Mesendoderm (in vitro differentiated cells): ENCODE data around the gene ABHD14A.
A peak's percentile ranks its signal among the peaks of the same experiment; 100 is the strongest.

ENCODE experiments used
- DNase-seq: peaks from one replicate; pipeline ENCODE4 v3.0.0; 2013
- H2AK5ac ChIP-seq: 2 replicates; pipeline ENCODE4 v1.6.1; 2013; ENCODE audit warnings: low read length, inconsistent platforms
- H2BK120ac ChIP-seq: 2 replicates; pipeline ENCODE4 v1.6.1; 2013; ENCODE audit warnings: low read depth, mild to moderate bottlenecking, low read length, moderate library complexity, mixed read lengths
- H2BK15ac ChIP-seq: replicated peaks from 2 replicates; pipeline ENCODE4 v1.6.1; 2013; ENCODE audit warnings: low read depth, mild to moderate bottlenecking, moderate library complexity
- H2BK5ac ChIP-seq: 2 replicates; pipeline ENCODE4 v1.6.1; 2013; ENCODE audit warnings: low read length, inconsistent platforms
- H3K18ac ChIP-seq: 2 replicates; pipeline ENCODE4 v1.6.1; 2013; ENCODE audit warnings: mild to moderate bottlenecking, low read length, mixed read lengths
- H3K23ac ChIP-seq: one replicate; pipeline ENCODE4 v1.6.1; 2013; ENCODE audit warnings: low read length
- H3K27ac ChIP-seq: 2 replicates; pipeline ENCODE4 v1.5.1; 2013; ENCODE audit warnings: low read depth, mild to moderate bottlenecking, inconsistent platforms, low read length, moderate library complexity
- H3K27me3 ChIP-seq: 2 replicates; pipeline ENCODE4 v1.6.1; 2013; ENCODE audit warnings: low read length, control low read depth, mild to moderate bottlenecking, inconsistent platforms; ENCODE audit not compliant: insufficient read depth, poor library complexity
- H3K36me3 ChIP-seq: 2 replicates; pipeline ENCODE4 v1.6.1; 2013; ENCODE audit warnings: low read length, inconsistent platforms; ENCODE audit not compliant: control insufficient read depth, insufficient read depth
- H3K4ac ChIP-seq: one replicate; pipeline ENCODE4 v1.6.1; 2013; ENCODE audit warnings: low read depth, mild to moderate bottlenecking, low read length, moderate library complexity
- H3K4me1 ChIP-seq: 2 replicates; pipeline ENCODE4 v1.6.1; 2013; ENCODE audit warnings: low read depth, low read length, inconsistent platforms; ENCODE audit not compliant: control insufficient read depth
- H3K4me2 ChIP-seq: 2 replicates; pipeline ENCODE4 v1.6.1; 2013; ENCODE audit warnings: low read length
- H3K4me3 ChIP-seq: 2 replicates; pipeline ENCODE4 v1.5.1; 2013; ENCODE audit warnings: mild to moderate bottlenecking, low read length
- H3K56ac ChIP-seq: one replicate; pipeline ENCODE4 v1.6.1; 2013; ENCODE audit warnings: low read length
- H3K79me1 ChIP-seq: 2 replicates; pipeline ENCODE4 v1.6.1; 2013; ENCODE audit warnings: low read length, inconsistent platforms
- H3K79me2 ChIP-seq: 2 replicates; pipeline ENCODE4 v1.6.1; 2013; ENCODE audit warnings: mild to moderate bottlenecking, low read length; ENCODE audit not compliant: control insufficient read depth, insufficient read depth
- H3K9ac ChIP-seq: 2 replicates; pipeline ENCODE4 v1.6.1; 2013; ENCODE audit warnings: low read length, inconsistent platforms
- H4K5ac ChIP-seq: one replicate; pipeline ENCODE4 v1.6.1; 2013; ENCODE audit warnings: low read length
- H4K8ac ChIP-seq: one replicate; pipeline ENCODE4 v1.6.1; 2013; ENCODE audit warnings: low read depth, mild to moderate bottlenecking, control low read depth, low read length, moderate library complexity
- WGBS: extraction: QIAGEN DNeasy Blood & Tissue Kit; methylation state at CpG from one replicate; pipeline ENCODE4 v1.1.7; 2013; ENCODE audit warnings: low lambda C conversion rate, missing lambda C conversion rate; ENCODE audit not compliant: insufficient coverage; ENCODE audit errors: extremely low coverage; 5-methylcytosine and 5-hydroxymethylcytosine counted together

Gene ABHD14A

DNA sequence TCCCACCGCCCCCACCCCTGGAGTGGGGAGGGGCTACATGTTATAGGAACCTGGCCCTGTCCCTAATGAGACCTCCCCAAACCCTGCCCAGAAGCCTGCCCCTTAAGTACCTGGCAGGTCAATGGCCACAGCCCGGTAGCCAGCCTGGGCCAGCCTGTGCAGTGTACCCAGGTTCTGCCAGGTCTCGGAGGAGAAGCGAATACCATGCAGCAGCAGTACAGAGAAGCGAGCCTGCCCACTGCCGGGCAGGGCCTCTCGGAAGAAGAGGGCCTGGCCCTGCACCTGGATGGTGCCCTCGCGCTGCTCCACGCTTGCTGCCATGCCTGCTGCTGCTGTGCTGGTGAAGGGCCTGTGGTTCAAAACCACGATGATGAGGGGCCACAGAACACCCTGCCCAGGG lies 3.5 kb upstream of the ABHD14A start:
- H2AK5ac ChIP-seq = no peak overlapping the region
- no peak overlapping the region for H4K5ac ChIP-seq
- H3K36me3 ChIP-seq = no peaks in the 10 kb centered on the region
- no peak overlapping the region for H4K8ac ChIP-seq
- H3K4me2 ChIP-seq = no peak overlapping the region
- H3K4me1 ChIP-seq = peaks cover 16% of the 10 kb centered on the region
- no peak overlapping the region for H3K23ac ChIP-seq
- no peak overlapping the region for H3K27ac ChIP-seq
- H3K18ac ChIP-seq = no peak overlapping the region
- peaks cover 4% of the 10 kb centered on the region for H3K79me1 ChIP-seq
- peaks cover 2% of the 10 kb centered on the region for H3K27me3 ChIP-seq
- H2BK15ac ChIP-seq = no peak overlapping the region
- DNase-seq = no peak
- H3K9ac ChIP-seq = no peak overlapping the region
- no peak overlapping the region for H3K56ac ChIP-seq
- H3K4me3 ChIP-seq = no peak overlapping the region
- no peak overlapping the region for H3K4ac ChIP-seq
- H3K79me2 ChIP-seq = no peaks in the 10 kb centered on the region
- no peak overlapping the region for H2BK5ac ChIP-seq
- no peak overlapping the region for H2BK120ac ChIP-seq
- no CpG with 5 or more reads among the region's 11 CpGs for WGBS

DNA sequence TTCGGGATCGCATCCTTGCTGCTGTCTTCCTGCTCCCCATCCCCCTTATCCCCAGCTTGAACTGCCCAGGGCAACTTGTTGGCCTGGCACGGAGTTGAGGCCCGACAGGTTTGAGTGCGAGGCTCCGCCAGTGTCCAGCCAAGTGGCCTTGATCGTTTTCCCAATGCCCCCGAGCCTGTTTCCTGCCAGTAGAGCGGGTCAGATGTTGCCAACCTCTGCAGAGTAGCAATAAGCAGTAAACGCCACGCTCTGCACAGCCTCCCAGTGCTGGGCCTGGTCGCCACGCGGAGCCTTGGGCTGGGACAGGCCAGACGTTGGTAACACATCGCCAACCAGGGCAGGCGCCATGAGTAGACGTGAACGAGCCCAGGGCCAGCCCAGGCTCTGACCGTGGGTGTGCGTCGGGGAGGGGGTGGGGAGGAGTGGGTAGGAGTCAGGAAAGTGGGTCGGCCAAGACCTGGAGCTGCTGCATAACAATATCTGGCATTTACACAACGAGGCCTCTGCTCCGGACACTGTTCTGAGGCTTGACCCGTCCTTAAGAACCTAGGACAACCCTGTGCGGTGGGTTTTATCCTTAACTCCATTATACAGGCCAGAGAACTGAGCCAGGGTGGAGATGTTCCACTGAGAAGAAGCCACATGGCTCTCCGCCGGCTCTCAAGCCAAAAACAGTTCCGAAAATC lies 444 bp upstream of the ABHD14A start:
- Histone ChIP-seq H3K79me2 (no peaks in the 10 kb centered on the region), H3K27me3 (peaks cover 2% of the 10 kb centered on the region), H3K23ac (no peak overlapping the region), H3K18ac (peak overlapping the region; percentile 34), H4K5ac (peak overlapping the region; percentile 37), H3K4ac (peak overlapping the region; percentile 56), H3K4me3 (no peak overlapping the region), H2BK5ac (no peak overlapping the region), H3K36me3 (no peaks in the 10 kb centered on the region), H3K4me1 (peaks cover 7% of the 10 kb centered on the region), H4K8ac (peak overlapping the region; percentile 69), H2BK15ac (no peak overlapping the region), H2AK5ac (no peak overlapping the region), H3K56ac (peak overlapping the region; percentile 82), H3K79me1 (no peaks in the 10 kb centered on the region), H3K9ac (peak overlapping the region; percentile 63), H3K27ac (no peak overlapping the region), H2BK120ac (no peak overlapping the region), H3K4me2 (peak overlapping the region; percentile 26)
- DNase-seq = no peak
- no CpG with 5 or more reads among the region's 30 CpGs for WGBS

DNA sequence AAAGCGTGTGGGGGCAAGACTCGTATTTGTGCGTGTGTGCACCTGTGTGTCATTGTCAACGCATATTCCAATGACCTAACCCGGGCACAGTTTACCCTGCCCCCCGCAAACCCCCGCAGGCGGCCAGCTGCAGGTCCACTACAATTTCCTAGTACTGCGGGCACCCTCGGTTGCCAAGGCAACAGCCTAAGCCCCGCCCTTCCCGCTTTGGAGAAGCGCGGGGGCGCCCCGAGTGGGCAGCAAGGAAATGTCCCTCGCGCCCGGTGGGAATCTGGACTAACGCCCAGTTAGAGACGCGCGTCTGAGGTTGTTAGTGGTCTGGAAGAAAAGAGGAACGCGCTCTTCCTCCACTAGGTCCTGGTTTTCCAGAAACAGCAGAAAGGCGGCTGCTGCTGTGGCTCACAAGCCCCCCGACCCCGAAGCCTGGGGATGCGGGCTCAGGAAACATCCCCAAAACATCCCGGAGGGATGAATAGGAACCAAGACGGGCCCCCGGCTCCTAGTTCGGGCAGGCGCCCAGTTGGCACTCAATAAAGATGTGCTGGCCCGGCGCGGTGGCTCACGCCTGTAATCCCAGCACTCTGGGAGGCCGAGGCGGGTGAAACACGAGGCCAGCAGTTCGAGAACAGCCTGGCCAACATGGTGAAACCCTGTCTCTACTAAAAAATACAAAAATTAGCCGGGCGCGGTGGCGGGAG lies 1.1 kb downstream of the ABHD14A start:
- no peak overlapping the region for H3K27ac ChIP-seq
- WGBS = no CpG with 5 or more reads among the region's 46 CpGs
- no peaks in the 10 kb centered on the region for H3K36me3 ChIP-seq
- peak; percentile 54 for DNase-seq
- H3K56ac ChIP-seq = no peak overlapping the region
- no peak overlapping the region for H3K4ac ChIP-seq
- no peaks in the 10 kb centered on the region for H3K79me1 ChIP-seq
- no peak overlapping the region for H2AK5ac ChIP-seq
- H4K5ac ChIP-seq = no peak overlapping the region
- no peak overlapping the region for H2BK5ac ChIP-seq
- H3K9ac ChIP-seq = peak overlapping the region; percentile 63
- H3K4me1 ChIP-seq = peaks cover 7% of the 10 kb centered on the region
- H3K4me3 ChIP-seq = no peak overlapping the region
- no peak overlapping the region for H2BK120ac ChIP-seq
- peaks cover 2% of the 10 kb centered on the region for H3K27me3 ChIP-seq
- peak overlapping the region; percentile 49 for H3K4me2 ChIP-seq
- no peak overlapping the region for H2BK15ac ChIP-seq
- H4K8ac ChIP-seq = no peak overlapping the region
- H3K79me2 ChIP-seq = no peaks in the 10 kb centered on the region
- H3K18ac ChIP-seq = no peak overlapping the region
- no peak overlapping the region for H3K23ac ChIP-seq

DNA sequence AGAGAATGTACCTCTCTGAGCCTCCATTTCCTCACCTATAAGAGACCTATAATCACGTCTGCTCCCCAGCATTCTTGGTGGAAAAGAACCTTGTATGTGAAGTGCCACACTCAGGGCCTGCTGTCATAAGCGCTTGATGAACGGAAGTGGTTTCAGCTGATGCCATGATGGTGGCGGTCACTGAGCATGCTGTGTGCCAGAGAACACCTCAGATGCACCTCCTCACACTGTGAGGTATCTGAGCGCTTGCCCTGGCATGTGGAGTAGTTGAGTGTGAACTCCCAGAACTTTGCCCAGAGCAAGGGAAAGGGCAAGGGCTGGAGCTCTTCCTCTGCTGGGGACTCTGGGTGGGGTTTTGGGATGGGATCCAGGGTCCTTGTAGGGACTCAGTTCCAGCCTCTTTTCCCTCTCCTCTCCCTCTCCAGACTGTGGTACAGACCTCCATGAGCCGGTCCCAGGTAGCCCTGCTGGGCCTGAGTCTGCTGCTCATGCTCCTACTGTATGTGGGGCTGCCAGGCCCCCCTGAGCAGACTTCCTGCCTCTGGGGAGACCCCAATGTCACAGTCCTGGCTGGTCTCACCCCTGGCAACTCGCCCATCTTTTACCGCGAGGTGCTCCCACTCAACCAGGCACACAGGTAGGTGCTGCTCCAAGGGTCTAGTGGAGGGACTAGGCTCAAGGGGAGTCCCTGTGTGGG lies 2.7 kb downstream of the ABHD14A start:
- Histone ChIP-seq H3K27me3 (peaks cover 2% of the 10 kb centered on the region), H3K4me3 (no peak overlapping the region), H3K79me2 (no peaks in the 10 kb centered on the region), H4K8ac (no peak overlapping the region), H3K9ac (no peak overlapping the region), H4K5ac (no peak overlapping the region), H3K79me1 (no peaks in the 10 kb centered on the region), H3K36me3 (no peaks in the 10 kb centered on the region), H3K18ac (no peak overlapping the region), H3K23ac (no peak overlapping the region), H3K56ac (no peak overlapping the region), H2AK5ac (no peak overlapping the region), H3K4ac (no peak overlapping the region), H3K4me2 (no peak overlapping the region), H2BK120ac (no peak overlapping the region), H3K27ac (no peak overlapping the region), H2BK15ac (no peak overlapping the region), H2BK5ac (no peak overlapping the region), H3K4me1 (peaks cover 7% of the 10 kb centered on the region)
- WGBS = no CpG with 5 or more reads among the region's 9 CpGs
- no peak for DNase-seq

DNA sequence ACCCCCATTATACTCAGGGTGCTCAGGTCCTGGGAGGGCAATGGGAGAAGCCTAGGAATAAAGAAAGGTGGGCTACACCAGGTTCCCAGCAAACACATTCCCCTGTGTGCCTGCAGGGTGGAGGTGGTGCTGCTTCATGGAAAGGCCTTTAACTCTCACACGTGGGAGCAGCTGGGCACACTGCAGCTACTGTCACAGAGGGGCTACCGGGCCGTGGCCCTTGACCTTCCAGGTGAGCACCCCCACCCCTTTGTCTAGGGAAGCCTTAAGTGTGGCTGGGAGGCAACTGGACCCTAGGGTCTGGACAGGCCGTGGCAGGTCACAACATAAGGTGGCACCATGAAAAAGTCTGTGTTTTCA lies 3.3 kb downstream of the ABHD14A start:
- Histone ChIP-seq H3K4me1 (peaks cover 7% of the 10 kb centered on the region), H3K36me3 (no peaks in the 10 kb centered on the region), H2BK120ac (no peak overlapping the region), H3K4ac (no peak overlapping the region), H3K9ac (no peak overlapping the region), H3K18ac (no peak overlapping the region), H3K4me3 (no peak overlapping the region), H3K4me2 (no peak overlapping the region), H3K79me1 (no peaks in the 10 kb centered on the region), H2BK15ac (no peak overlapping the region), H2AK5ac (no peak overlapping the region), H3K27me3 (peaks cover 2% of the 10 kb centered on the region), H3K56ac (no peak overlapping the region), H4K5ac (no peak overlapping the region), H2BK5ac (no peak overlapping the region), H4K8ac (no peak overlapping the region), H3K27ac (no peak overlapping the region), H3K79me2 (no peaks in the 10 kb centered on the region), H3K23ac (no peak overlapping the region)
- DNase-seq = no peak
- no CpG with 5 or more reads among the region's 4 CpGs for WGBS
